ENCODE data around the gene TRPM3. TPM values are rescaled to one million over a fixed set of nuclear protein-coding genes. Genes with fewer than 3 reads are reported as not detected.

The TRPM3 gene
- total and polyA plus RNA-seq, 9 of the 15 experiments (the other 6 are each of a cell fraction or from before 2014, with no cell fraction given), result 0.04 TPM; not detected in 8

GRCh38 chr9:70682298-70682697 is 439.1 kb downstream of the TRPM3 start:
- Histone ChIP-seq H3K27ac (ENCODE audit: extremely low read depth, low read depth, low read length) (no peak overlapping the region), H3K9ac (ENCODE audit: insufficient read depth in 1 of 2, low read depth in 2 of 2, low read length in 2 of 2) (no peak overlapping the region), H4K20me1 (replicated peaks; ENCODE audit: control insufficient read depth, insufficient read depth, low read length) (no peaks in the 10 kb centered on the region), H3K4me3 (no peak overlapping the region), H3K36me3 (ENCODE audit: control insufficient read depth, insufficient read depth, low read length) (no peaks in the 10 kb centered on the region), H3K79me2 (ENCODE audit: control insufficient read depth, insufficient read depth, low read length) (no peaks in the 10 kb centered on the region), H3K4me2 (ENCODE audit: insufficient read depth, low read length) (no peak overlapping the region), H3K27me3 (ENCODE audit: control insufficient read depth in 2 of 2, insufficient read depth in 2 of 2, low read length in 2 of 2) (no peaks in the 10 kb centered on the region), H2AFZ (ENCODE audit: low read depth, low read length) (no peak overlapping the region), H3K4me1 (replicated peaks in 1 of 2; ENCODE audit: control insufficient read depth in 2 of 2, insufficient read depth in 2 of 2, low read length in 2 of 2) (no peaks in the 10 kb centered on the region), H3K9me1 (ENCODE audit: control insufficient read depth, insufficient read depth, low read length) (no peaks in the 10 kb centered on the region), H3K9me3 (replicated peaks; ENCODE audit: control insufficient read depth, insufficient read depth, low read depth, low read length) (no peaks in the 10 kb centered on the region)
- TF ChIP-seq KLF13 (tag; IDR thresholded peaks at IDR 0.05; ENCODE audit: borderline replicate concordance, low read depth) (no peak), RFX7 (CRISPR knock-in tag; IDR thresholded peaks at IDR 0.05) (no peak), MBD2 (IDR thresholded peaks at IDR 0.05; ENCODE audit: borderline replicate concordance, low read depth) (no peak), SRSF3 (IDR thresholded peaks at IDR 0.05; ENCODE audit: insufficient read depth, low read length) (no peak), SP1 (CRISPR knock-in tag; IDR thresholded peaks at IDR 0.05) (no peak), MCM3 (IDR thresholded peaks at IDR 0.05) (no peak), ZNF316 (IDR thresholded peaks at IDR 0.05) (no peak), MAZ (CRISPR knock-in tag; conservative IDR thresholded peaks at IDR 0.05 in 1 of 2, IDR thresholded peaks at IDR 0.05 in 1 of 2) (no peak), MYC (IDR thresholded peaks at IDR 0.05; ENCODE audit: low read depth, low read length) (no peak), MYC (CRISPR knock-in tag; IDR thresholded peaks at IDR 0.05; ENCODE audit: borderline replicate concordance, low read depth) (no peak), RBM25 (IDR thresholded peaks at IDR 0.05; ENCODE audit: low read depth, low read length, severe bottlenecking) (no peak), FOXK2 (conservative IDR thresholded peaks at IDR 0.05 in 1 of 2, IDR thresholded peaks at IDR 0.05 in 1 of 2; ENCODE audit: low read depth in 2 of 2) (no peak), FOXA1 (IDR thresholded peaks at IDR 0.05; ENCODE audit: borderline replicate concordance) (no peak)
- intact Hi-C loops (cut with micrococcal nuclease) (no loop called here), in situ Hi-C loops (cut with MboI) (no loop called here)
- ChIA-PET CTCF (ENCODE audit: low intra/inter-chr PET ratio) (interaction anchor here (0.6 kb wide), 1 partner anchor 42 kb away, joined by 3 read pairs; no protein-coding TSS in a partner anchor), POLR2A (no interaction called here)
- BruUV-seq (replicated peaks), result no TSS peak
- no peak for DNase-seq (ENCODE audit: extremely low read depth in 1 of 4, low spot score in 3 of 4)
- no peak for FAIRE-seq
- no peak for ATAC-seq

Measured in K562 (cell line).